ENCODE data around the gene ITGA11.

DNA sequence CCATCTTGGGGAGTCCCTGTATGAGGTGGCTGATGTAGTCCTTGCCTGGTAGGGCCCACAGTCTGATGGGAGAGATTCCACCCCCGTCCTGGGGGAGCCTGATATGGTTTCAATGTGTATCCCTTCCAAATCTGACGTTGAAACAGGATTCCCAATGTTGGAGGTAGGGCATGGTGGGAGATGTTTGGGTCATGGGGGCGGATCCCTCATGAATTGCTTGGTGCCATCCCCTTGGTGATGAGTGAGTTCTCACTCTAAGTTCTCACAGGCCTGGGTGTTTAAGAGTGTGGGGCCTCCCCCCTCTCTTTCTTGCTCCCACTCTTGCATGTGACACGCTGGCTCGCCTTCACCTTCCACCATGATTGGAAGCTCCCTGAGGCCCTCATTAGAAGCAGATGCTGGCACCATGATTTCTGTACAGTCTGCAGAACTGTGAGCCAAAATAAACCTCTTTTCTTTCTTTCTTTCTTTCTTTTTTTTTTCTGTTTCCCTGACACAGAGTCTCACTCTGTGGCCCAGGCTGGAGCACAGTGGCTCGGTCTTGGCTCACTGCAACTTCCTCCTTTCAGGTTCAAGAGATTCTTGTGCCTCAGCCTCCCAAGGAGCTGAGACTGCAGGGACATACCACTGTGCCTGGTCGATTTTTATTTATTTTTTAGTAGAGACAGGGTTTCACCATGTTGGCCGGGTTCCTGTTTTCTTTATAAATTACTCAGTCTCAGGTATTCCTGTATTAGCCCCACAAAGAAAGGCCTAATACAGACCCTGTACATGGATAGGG, 28.6 kb downstream of the ITGA11 start:
- TF ChIP-seq, protein P1, sequence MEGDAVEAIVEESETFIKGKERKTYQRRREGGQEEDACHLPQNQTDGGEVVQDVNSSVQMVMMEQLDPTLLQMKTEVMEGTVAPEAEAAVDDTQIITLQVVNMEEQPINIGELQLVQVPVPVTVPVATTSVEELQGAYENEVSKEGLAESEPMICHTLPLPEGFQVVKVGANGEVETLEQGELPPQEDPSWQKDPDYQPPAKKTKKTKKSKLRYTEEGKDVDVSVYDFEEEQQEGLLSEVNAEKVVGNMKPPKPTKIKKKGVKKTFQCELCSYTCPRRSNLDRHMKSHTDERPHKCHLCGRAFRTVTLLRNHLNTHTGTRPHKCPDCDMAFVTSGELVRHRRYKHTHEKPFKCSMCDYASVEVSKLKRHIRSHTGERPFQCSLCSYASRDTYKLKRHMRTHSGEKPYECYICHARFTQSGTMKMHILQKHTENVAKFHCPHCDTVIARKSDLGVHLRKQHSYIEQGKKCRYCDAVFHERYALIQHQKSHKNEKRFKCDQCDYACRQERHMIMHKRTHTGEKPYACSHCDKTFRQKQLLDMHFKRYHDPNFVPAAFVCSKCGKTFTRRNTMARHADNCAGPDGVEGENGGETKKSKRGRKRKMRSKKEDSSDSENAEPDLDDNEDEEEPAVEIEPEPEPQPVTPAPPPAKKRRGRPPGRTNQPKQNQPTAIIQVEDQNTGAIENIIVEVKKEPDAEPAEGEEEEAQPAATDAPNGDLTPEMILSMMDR (IDR thresholded peaks at IDR 0.05; ENCODE audit: insufficient read depth, low read depth, low read length) = no peak
- TF ChIP-seq EZH2 (IDR thresholded peaks at IDR 0.05; ENCODE audit: insufficient read depth, low read length) = no peak
